Pancreas (tissue), 10 donors: ENCODE measurements around the gene INPPL1. TPM values are rescaled to one million over a fixed set of nuclear protein-coding genes. Genes with fewer than 3 reads are reported as not detected.

ENCODE experiments used
- ATAC-seq, 4 donors: fragments of 200-7000 bp; cut with Tn5 transposase; one replicate each; pipeline versions ENCODE4 v1.8.0 to v1.9.1; 2020; ENCODE audit warnings: mild to moderate bottlenecking in 4 of 4, moderate library complexity in 4 of 4
- DNase-seq, 6 donors: peaks; one replicate each; pipeline ENCODE4 v3.0.0-alpha.2; 2020
- FAIRE-seq: peaks from 2 replicates; lab custom pipeline; 2012; peaks lifted over from hg19 to GRCh38; lab: Jason Lieb, UNC
- H3K27ac ChIP-seq, 4 donors: fragments of 200-600 bp; sonication (generic); 1 replicate in 3 of 4; 2 replicates in 1 of 4; pipeline versions ENCODE4 v1.5.0 to v1.8.0; 2020
- H3K27me3 ChIP-seq, 4 donors: fragments of 200-600 bp; one replicate each; pipeline ENCODE4 v1.8.0; 2021
- H3K36me3 ChIP-seq, 3 donors: fragments of 200-600 bp; sonication (generic) in 1 of 3; one replicate each; pipeline versions ENCODE4 v1.5.0 to v1.8.0; 2020 to 2021
- H3K4me1 ChIP-seq, 3 donors: fragments of 200-600 bp; one replicate each; pipeline ENCODE4 v1.8.0; 2021
- H3K4me3 ChIP-seq, 4 donors: fragments of 200-600 bp; sonication (generic) in 2 of 4; one replicate each; pipeline versions ENCODE4 v1.5.0 to v1.8.0; 2020 to 2021
- H3K9me3 ChIP-seq, 4 donors: fragments of 200-600 bp; one replicate each; pipeline ENCODE4 v1.8.0; 2021
- CTCF ChIP-seq, 4 donors: fragments of 200-600 bp; sonication (generic) in 3 of 4; IDR thresholded peaks; one replicate each; pipeline versions ENCODE4 v1.5.0 to v1.8.0; 2021; ENCODE audit warnings: antibody characterized with exemption in 4 of 4
- WGBS, 2 donors: extraction: QIAGEN DNeasy Blood & Tissue Kit; methylation state at CpG; one replicate each; pipeline ENCODE4 v1.1.7; 2013; 5-methylcytosine and 5-hydroxymethylcytosine counted together
- intact Hi-C, 3 donors: fragments of 100-400 bp; cut with DNase I; formaldehyde crosslinking; loops; one replicate each; pipeline versions ENCODE4 v1.11.1 to v1.14.2; 2022
- polyA plus RNA-seq, 2 donors: library from polyadenylated mRNA; stranded (reverse); fragments of 200-250 nt; gene quantifications; one replicate each; pipeline ENCODE4 v1.2.3, GENCODE V29; 2013
- total RNA-seq, 6 donors: library from RNA; stranded (reverse); fragmentation: NEBNext Ultra II Directional in 4 of 6; extraction: Animal tissue kit (Norgen Biotek cat#: 25700) in 4 of 6; gene quantifications; one replicate each; pipeline versions ENCODE4 v1.2.1 to v1.2.4, GENCODE V29; 2021 to 2023
- donor health status: healthy with polysubstance abuse.
- donor health status: DM: no; HTN: no; CAD: no; lungs with moderate emphysema.
- donor health status: DM: no; HTN: no; CAD: no.
- donor health status: control.
- donor health status: control.
- donor health status: Bipolar disorder and iron deficiency.
- donor health status: DM: yes; HTN: yes; CAD: no.
- donor health status: DM: no; HTN: no; CAD: no.
- donor health status: DM: no; HTN: no; CAD: no.
- donor health status: DM: yes; HTN: yes; CAD: no.

Gene INPPL1
- total and polyA plus RNA-seq, 8 donors, result 46.3 to 131 (median 62.7) TPM

GRCh38 chr11:72237112-72237931, 12.8 kb downstream of the INPPL1 start:
- peak in 2 of 4 donors; percentile 0 to 4 for ATAC-seq
- H3K27ac ChIP-seq, result no peak overlapping the region

DNA sequence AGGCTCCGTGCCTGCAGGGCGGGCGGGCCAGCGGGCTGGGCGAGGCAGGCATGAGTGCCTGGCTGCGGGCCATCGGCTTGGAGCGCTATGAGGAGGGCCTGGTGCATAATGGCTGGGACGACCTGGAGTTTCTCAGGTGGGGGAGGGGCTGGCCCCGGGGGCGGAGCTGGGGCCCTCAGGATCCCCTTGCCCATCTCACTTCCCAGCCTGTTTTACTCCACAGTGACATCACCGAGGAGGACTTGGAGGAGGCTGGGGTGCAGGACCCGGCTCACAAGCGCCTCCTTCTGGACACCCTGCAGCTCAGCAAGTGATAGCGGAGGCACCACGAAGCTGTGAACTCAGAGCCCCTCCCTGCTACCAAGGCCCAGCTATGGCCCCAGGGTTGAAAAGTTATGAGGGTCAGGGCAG, 13.5 kb downstream of the INPPL1 start:
- no peak for FAIRE-seq
- H3K36me3 ChIP-seq, result peaks cover 0 to 27% (median 3%) of the 10 kb centered on the region in 3 donors
- H3K4me3 ChIP-seq, result no peak overlapping the region
- no peaks in the 10 kb centered on the region for H3K9me3 ChIP-seq
- H3K27me3 ChIP-seq, result peaks cover 0 to under 1% (median 0%) of the 10 kb centered on the region in 4 donors
- DNase-seq, result peak in 5 of 6 donors; percentile 52 to 78 (median 68)
- TF ChIP-seq CTCF (IDR thresholded peaks at IDR 0.05), result peak; percentile 44 to 53 (median 52)
- intact Hi-C loops, result no loop called here
- ATAC-seq, result peak; percentile 54 to 77 (median 72)
- 40 to 48% methylated on average over 16 of the region's 16 CpGs for WGBS, 2 donors
- H3K4me1 ChIP-seq, result peaks cover 0 to 14% (median 9%) of the 10 kb centered on the region in 3 donors
- no peak overlapping the region for H3K27ac ChIP-seq

More at GRCh38 chr11:72237112-72237931, 12.8 kb downstream of the INPPL1 start:
- Histone ChIP-seq H3K36me3 (peaks cover 0 to 34% (median 5%) of the 10 kb centered on the region in 3 donors), H3K4me3 (no peak overlapping the region), H3K27me3 (no peaks in the 10 kb centered on the region), H3K4me1 (peaks cover 0 to 14% (median 9%) of the 10 kb centered on the region in 3 donors), H3K9me3 (no peaks in the 10 kb centered on the region)
- DNase-seq, result peak in 3 of 6 donors; percentile 37 to 79 (median 53)
- intact Hi-C loops, result no loop called here
- no peak for TF ChIP-seq CTCF (IDR thresholded peaks at IDR 0.05)
- FAIRE-seq, result no peak
- WGBS, 2 donors, result 81% methylated on average over 18 to 22 of the region's 22 CpGs

DNA sequence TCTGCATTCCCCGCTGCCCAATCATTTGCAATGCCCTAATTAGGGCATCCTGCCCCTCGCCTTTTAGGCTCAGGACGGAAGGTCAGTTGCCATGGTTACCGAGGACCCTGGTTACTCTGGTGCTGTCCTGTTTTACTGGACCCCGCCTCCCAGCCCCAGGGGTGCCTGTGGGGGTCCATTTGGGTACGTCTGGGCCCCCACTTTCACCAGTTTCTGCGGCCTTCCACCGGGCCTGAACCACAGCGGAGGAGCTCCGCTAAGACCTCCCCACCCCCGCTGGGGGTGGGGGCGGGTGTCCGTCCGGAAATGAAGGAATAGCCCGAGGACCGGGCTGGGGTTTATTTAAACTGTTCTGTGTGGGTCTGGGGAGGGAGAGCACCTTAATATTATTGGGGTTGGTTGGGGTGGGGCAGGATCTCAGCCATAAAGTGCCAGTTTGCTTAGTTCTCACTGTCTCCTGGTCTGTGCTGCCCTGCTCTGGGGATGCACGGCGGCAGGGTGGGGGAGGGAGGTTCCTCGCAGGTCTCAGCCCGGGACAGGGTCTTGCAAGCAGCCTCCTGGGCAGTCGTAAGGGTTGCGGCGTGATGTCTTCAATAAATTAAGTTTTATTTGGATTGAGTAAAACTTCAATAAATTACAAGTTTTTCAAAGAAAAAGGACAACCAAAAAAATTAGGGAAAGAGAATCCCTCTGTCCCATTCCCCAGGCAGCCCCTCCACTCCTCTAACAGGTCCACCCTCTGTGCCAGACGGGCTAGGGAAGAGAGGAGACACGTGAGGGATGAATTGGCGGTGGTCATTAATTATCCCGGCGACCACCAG, 14.1 kb downstream of the INPPL1 start:
- 66 to 69% methylated on average over 28 of the region's 28 CpGs for WGBS, 2 donors
- FAIRE-seq (no peak), DNase-seq (peak in 3 of 6 donors; percentile 33 to 66 (median 53)), ATAC-seq (peak in 2 of 4 donors; percentile 1 to 4)
- no peaks in the 10 kb centered on the region for H3K9me3 ChIP-seq
- intact Hi-C loops, result no loop called here
- TF ChIP-seq CTCF (IDR thresholded peaks at IDR 0.05), result no peak
- H3K36me3 ChIP-seq, result peaks cover 0 to 23% (median 0%) of the 10 kb centered on the region in 3 donors
- no peak overlapping the region for H3K4me3 ChIP-seq
- H3K27me3 ChIP-seq, result peaks cover 0 to 5% (median 0%) of the 10 kb centered on the region in 4 donors
- H3K27ac ChIP-seq, result no peak overlapping the region
- H3K4me1 ChIP-seq, result peaks cover 0 to 14% (median 9%) of the 10 kb centered on the region in 3 donors

DNA sequence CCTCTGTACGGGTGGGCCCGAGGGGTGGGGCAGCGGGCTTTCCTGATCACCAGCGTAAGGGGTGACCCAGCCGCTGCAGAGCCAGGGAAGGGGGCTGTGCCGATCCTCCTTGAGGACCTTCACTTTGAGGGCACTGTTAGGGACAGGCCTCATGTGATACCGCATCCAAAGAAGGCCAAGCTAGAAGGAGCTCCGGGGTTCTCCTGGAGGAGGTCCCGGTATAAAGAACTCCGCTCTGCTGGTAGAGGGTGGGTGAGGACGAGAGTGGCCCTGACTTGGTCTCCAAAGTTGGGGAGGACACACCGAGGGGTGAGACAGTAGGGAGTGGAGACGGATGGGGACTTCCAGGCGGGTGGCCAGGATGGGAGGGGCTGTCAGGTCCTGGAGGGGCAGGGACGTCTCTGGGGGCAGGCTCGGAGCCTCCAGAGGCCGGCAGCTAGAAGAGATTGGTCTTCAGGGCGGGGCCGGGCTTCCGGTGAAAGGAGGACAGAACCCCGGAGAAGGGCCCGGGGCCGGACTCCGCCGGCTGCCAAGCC, 14.8 kb downstream of the INPPL1 start:
- FAIRE-seq (no peak), DNase-seq (peak in 4 of 6 donors; percentile 43 to 88 (median 62)), ATAC-seq (peak; percentile 2 to 40 (median 11))
- Histone ChIP-seq H3K27ac (no peak overlapping the region), H3K9me3 (no peaks in the 10 kb centered on the region), H3K36me3 (peaks cover 0 to 16% (median 0%) of the 10 kb centered on the region in 3 donors), H3K4me1 (peaks cover 0 to 14% (median 9%) of the 10 kb centered on the region in 3 donors), H3K4me3 (peak overlapping the region in 2 of 4 donors; percentile 25 to 42), H3K27me3 (peaks cover 0 to 11% (median 2%) of the 10 kb centered on the region in 4 donors)
- intact Hi-C loops, result no loop called here
- TF ChIP-seq CTCF (IDR thresholded peaks at IDR 0.05), result no peak
- 14 to 24% methylated on average over 15 to 25 of the region's 25 CpGs for WGBS, 2 donors
